ENCODE results near the gene MVB12B. TPM values are rescaled to one million over a fixed set of nuclear protein-coding genes. Genes with fewer than 3 reads are reported as not detected.

Gene MVB12B
- total RNA-seq, 1 experiment from 2014 or later = 5.7 TPM

GRCh38 chr9:126508928-126509327 is 182.3 kb downstream of the MVB12B start (continued):
- no peak for TF ChIP-seq CREM (CRISPR knock-in tag; IDR thresholded peaks at IDR 0.05)

GRCh38 chr9:126509718-126510117 is 183.1 kb downstream of the MVB12B start:
- ATAC-seq = no peak
- Mint-ChIP-seq H3K36me3 (no peaks in the 10 kb centered on the region), H3K4me1 (peaks cover 10% of the 10 kb centered on the region), H3K27ac (no peak overlapping the region), H3K4me3 (no peak overlapping the region), H3K27me3 (ENCODE audit: low read depth) (no peaks in the 10 kb centered on the region; the same call in 1 of the 2 replicates), H3K9me3 (no peaks in the 10 kb centered on the region)
- TF ChIP-seq ZMAT4 (CRISPR knock-in tag; IDR thresholded peaks at IDR 0.05) (no peak), ELF4 (CRISPR knock-in tag; IDR thresholded peaks at IDR 0.05; ENCODE audit: low read depth) (no peak), CDX4 (CRISPR knock-in tag; IDR thresholded peaks at IDR 0.05; ENCODE audit: borderline replicate concordance) (no peak), ATF1 (CRISPR knock-in tag; IDR thresholded peaks at IDR 0.05) (no peak), ZNF281 (CRISPR knock-in tag; IDR thresholded peaks at IDR 0.05) (no peak), SOX15 (CRISPR knock-in tag; IDR thresholded peaks at IDR 0.05) (no peak), ATF6 (CRISPR knock-in tag; IDR thresholded peaks at IDR 0.05) (no peak), TP53 (CRISPR knock-in tag; IDR thresholded peaks at IDR 0.05) (no peak), OVOL2 (CRISPR knock-in tag; IDR thresholded peaks at IDR 0.05; ENCODE audit: borderline replicate concordance) (no peak), JAZF1 (CRISPR knock-in tag; IDR thresholded peaks at IDR 0.05) (no peak)
- CTCF ChIA-PET = interaction anchor here (0.8 to 17.5 kb wide), 5 partner anchors 10 to 272 kb away, joined by 3 to 296 read pairs (median 9); no protein-coding TSS in a partner anchor
- no peak for DNase-seq (ENCODE audit: low spot score)
- POLR2A ChIA-PET = no interaction called here

GRCh38 chr9:126510564-126510963 is 183.9 kb downstream of the MVB12B start:
- 0 out of 2 replicates have a peak, but pooled peaks have one; percentile 16 for TF ChIP-seq SMAD3 (CRISPR knock-in tag; IDR thresholded peaks at IDR 0.05; ENCODE audit: borderline replicate concordance)
- TF ChIP-seq PRDM15 (CRISPR knock-in tag; IDR thresholded peaks at IDR 0.05) = no peak
- DNase-seq (ENCODE audit: low spot score) (no peak), ATAC-seq (no peak)
- ChIA-PET POLR2A (interaction anchor here (0.6 to 0.7 kb wide), 2 partner anchors 45 to 764 kb away, joined by 3 to 4 read pairs; no protein-coding TSS in a partner anchor), CTCF (interaction anchor here (0.5 to 17.5 kb wide), 10 partner anchors 10 to 271 kb away, joined by 3 to 296 read pairs (median 4); no protein-coding TSS in a partner anchor)
- H3K27ac Mint-ChIP-seq = no peak overlapping the region
- peaks cover 12% of the 10 kb centered on the region for H3K4me1 Mint-ChIP-seq
- H3K9me3 Mint-ChIP-seq = no peaks in the 10 kb centered on the region
- H3K36me3 Mint-ChIP-seq = no peaks in the 10 kb centered on the region
- peaks cover 2% of the 10 kb centered on the region; the same call in 1 of the 2 replicates for H3K27me3 Mint-ChIP-seq (ENCODE audit: low read depth)
- no peak overlapping the region for H3K4me3 Mint-ChIP-seq

Data from WTC11 (cell line).